ENCODE results near the gene FAF1. TPM values are rescaled to one million over a fixed set of nuclear protein-coding genes. Genes with fewer than 3 reads are reported as not detected.
A peak's percentile ranks its signal among the peaks of the same experiment; 100 is the strongest.

Gene FAF1
- total RNA-seq, 4 donors from 2014 or later: 25.1 to 74.6 (median 37.2) TPM

- peaks cover 12 to 63% (median 34%) of the 10 kb centered on the region in 4 donors for H3K4me1 ChIP-seq
- in situ Hi-C loops (cut with MboI; ENCODE audit: low pct_ligation_motif_present in 1 of 4, low pct_unique_long_range_greater_than_20kb in 1 of 4, low sequenced_read_pairs in 3 of 4) (no loop called here), intact Hi-C loops (cut with DNase I; ENCODE audit: low total_unique reads) (no loop called here)
- H3K9me3 ChIP-seq: no peaks in the 10 kb centered on the region
- 0 to 4% methylated on average over 2 to 40 of the region's 64 CpGs for WGBS, 2 donors (ENCODE audit: low coverage in 1 of 2)
- H3K27me3 ChIP-seq: peaks cover 100% of the 10 kb centered on the region
- H3K4me3 ChIP-seq: peak overlapping the region in 3 of 4 donors; percentile 10 to 53 (median 24)
- no peak for DNase-seq
- TF ChIP-seq, protein P1, sequence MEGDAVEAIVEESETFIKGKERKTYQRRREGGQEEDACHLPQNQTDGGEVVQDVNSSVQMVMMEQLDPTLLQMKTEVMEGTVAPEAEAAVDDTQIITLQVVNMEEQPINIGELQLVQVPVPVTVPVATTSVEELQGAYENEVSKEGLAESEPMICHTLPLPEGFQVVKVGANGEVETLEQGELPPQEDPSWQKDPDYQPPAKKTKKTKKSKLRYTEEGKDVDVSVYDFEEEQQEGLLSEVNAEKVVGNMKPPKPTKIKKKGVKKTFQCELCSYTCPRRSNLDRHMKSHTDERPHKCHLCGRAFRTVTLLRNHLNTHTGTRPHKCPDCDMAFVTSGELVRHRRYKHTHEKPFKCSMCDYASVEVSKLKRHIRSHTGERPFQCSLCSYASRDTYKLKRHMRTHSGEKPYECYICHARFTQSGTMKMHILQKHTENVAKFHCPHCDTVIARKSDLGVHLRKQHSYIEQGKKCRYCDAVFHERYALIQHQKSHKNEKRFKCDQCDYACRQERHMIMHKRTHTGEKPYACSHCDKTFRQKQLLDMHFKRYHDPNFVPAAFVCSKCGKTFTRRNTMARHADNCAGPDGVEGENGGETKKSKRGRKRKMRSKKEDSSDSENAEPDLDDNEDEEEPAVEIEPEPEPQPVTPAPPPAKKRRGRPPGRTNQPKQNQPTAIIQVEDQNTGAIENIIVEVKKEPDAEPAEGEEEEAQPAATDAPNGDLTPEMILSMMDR (IDR thresholded peaks at IDR 0.05): no peak
- TF ChIP-seq POLR2AphosphoS5 (IDR thresholded peaks at IDR 0.05) (no peak), POLR2A (IDR thresholded peaks at IDR 0.05) (no peak), EP300 (IDR thresholded peaks at IDR 0.05; ENCODE audit: low read depth) (no peak)
- no peaks in the 10 kb centered on the region for H3K36me3 ChIP-seq
- H3K27ac ChIP-seq: no peak overlapping the region
These were observed 541.4 kb downstream of the FAF1 start for GRCh38 chr1:50418600-50419109.

GRCh38 chr1:50417946-50418599 lies 542.0 kb downstream of the FAF1 start:
- no peak overlapping the region for H3K27ac ChIP-seq
- in situ Hi-C loops (cut with MboI; ENCODE audit: low pct_ligation_motif_present in 1 of 4, low pct_unique_long_range_greater_than_20kb in 1 of 4, low sequenced_read_pairs in 3 of 4) (no loop called here), intact Hi-C loops (cut with DNase I; ENCODE audit: low total_unique reads) (no loop called here)
- no peak for DNase-seq
- H3K36me3 ChIP-seq: no peaks in the 10 kb centered on the region
- TF ChIP-seq POLR2AphosphoS5 (IDR thresholded peaks at IDR 0.05) (no peak), POLR2A (IDR thresholded peaks at IDR 0.05) (no peak), EP300 (IDR thresholded peaks at IDR 0.05; ENCODE audit: low read depth) (no peak)
- TF ChIP-seq, protein P1 (IDR thresholded peaks at IDR 0.05): no peak
- H3K27me3 ChIP-seq: peaks cover 100% of the 10 kb centered on the region
- H3K4me3 ChIP-seq: peak overlapping the region in 3 of 4 donors; percentile 10 to 53 (median 24)
- 22 to 26% methylated on average over 6 to 20 of the region's 20 CpGs for WGBS, 2 donors (ENCODE audit: low coverage in 1 of 2)
- H3K9me3 ChIP-seq: no peaks in the 10 kb centered on the region
- peaks cover 8 to 57% (median 28%) of the 10 kb centered on the region in 4 donors for H3K4me1 ChIP-seq

DNA sequence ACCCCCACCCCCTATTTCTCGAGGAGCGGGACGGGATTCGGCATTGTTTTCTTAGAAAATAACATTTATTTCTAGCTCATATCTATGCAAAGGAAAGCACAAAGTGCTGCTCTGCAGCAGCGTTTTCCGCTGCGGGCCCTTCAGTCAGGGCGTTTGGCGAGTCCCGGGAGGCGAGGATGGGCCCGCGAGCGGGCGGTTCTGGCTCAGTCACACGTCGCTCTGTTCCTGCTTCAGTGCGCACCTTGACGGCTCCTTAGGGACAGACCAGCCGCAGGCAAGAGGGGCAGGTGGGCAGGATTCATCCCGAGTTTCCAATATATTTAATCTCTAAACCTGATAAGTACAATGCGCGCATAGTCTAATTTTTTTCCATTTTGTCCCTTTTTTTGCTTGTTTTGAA lies 542.6 kb downstream of the FAF1 start:
- peaks cover 3 to 52% (median 23%) of the 10 kb centered on the region in 4 donors for H3K4me1 ChIP-seq
- in situ Hi-C loops (cut with MboI; ENCODE audit: low pct_ligation_motif_present in 1 of 4, low pct_unique_long_range_greater_than_20kb in 1 of 4, low sequenced_read_pairs in 3 of 4) (no loop called here), intact Hi-C loops (cut with DNase I; ENCODE audit: low total_unique reads) (no loop called here)
- no peaks in the 10 kb centered on the region for H3K9me3 ChIP-seq
- no peaks in the 10 kb centered on the region for H3K36me3 ChIP-seq
- WGBS, 2 donors (ENCODE audit: low coverage in 1 of 2): 21 to 32% methylated on average over 3 to 20 of the region's 23 CpGs
- TF ChIP-seq POLR2A (IDR thresholded peaks at IDR 0.05) (no peak), POLR2AphosphoS5 (IDR thresholded peaks at IDR 0.05) (no peak), EP300 (IDR thresholded peaks at IDR 0.05; ENCODE audit: low read depth) (no peak)
- TF ChIP-seq, protein P1 (IDR thresholded peaks at IDR 0.05): no peak
- H3K4me3 ChIP-seq: no peak overlapping the region
- DNase-seq: no peak
- peaks cover 100% of the 10 kb centered on the region for H3K27me3 ChIP-seq
- H3K27ac ChIP-seq: no peak overlapping the region

GRCh38 chr1:50416553-50417453 lies 543.3 kb downstream of the FAF1 start:
- Histone ChIP-seq H3K4me3 (no peak overlapping the region), H3K36me3 (no peaks in the 10 kb centered on the region)
- intact Hi-C loops (cut with DNase I; ENCODE audit: low total_unique reads): no loop called here

More at GRCh38 chr1:50416553-50417453, 543.3 kb downstream of the FAF1 start:
- Histone ChIP-seq H3K9me3 (no peaks in the 10 kb centered on the region), H3K4me1 (peaks cover 3 to 49% (median 23%) of the 10 kb centered on the region in 4 donors), H3K27ac (no peak overlapping the region), H3K27me3 (peaks cover 98% of the 10 kb centered on the region)
- TF ChIP-seq EP300 (IDR thresholded peaks at IDR 0.05; ENCODE audit: low read depth) (no peak), POLR2A (IDR thresholded peaks at IDR 0.05) (no peak), POLR2AphosphoS5 (IDR thresholded peaks at IDR 0.05) (no peak)
- TF ChIP-seq, protein P1 (IDR thresholded peaks at IDR 0.05): no peak
- DNase-seq: no peak
- in situ Hi-C loops (cut with MboI; ENCODE audit: low pct_ligation_motif_present in 1 of 4, low pct_unique_long_range_greater_than_20kb in 1 of 4, low sequenced_read_pairs in 3 of 4): no loop called here
- 15 to 18% methylated on average over 9 to 45 of the region's 46 CpGs for WGBS, 2 donors (ENCODE audit: low coverage in 1 of 2)

Measured in transverse colon (tissue), 4 donors.